ENCODE measurements around the gene SUN1. TPM values are rescaled to one million over a fixed set of nuclear protein-coding genes. Genes with fewer than 3 reads are reported as not detected.
A peak's percentile ranks its signal among the peaks of the same experiment; 100 is the strongest.

SUN1 gene
- total and polyA plus RNA-seq, 9 of the 15 experiments (the other 6 are each of a cell fraction or from before 2014, with no cell fraction given), result 36.8 to 132 (median 62.3) TPM

DNA sequence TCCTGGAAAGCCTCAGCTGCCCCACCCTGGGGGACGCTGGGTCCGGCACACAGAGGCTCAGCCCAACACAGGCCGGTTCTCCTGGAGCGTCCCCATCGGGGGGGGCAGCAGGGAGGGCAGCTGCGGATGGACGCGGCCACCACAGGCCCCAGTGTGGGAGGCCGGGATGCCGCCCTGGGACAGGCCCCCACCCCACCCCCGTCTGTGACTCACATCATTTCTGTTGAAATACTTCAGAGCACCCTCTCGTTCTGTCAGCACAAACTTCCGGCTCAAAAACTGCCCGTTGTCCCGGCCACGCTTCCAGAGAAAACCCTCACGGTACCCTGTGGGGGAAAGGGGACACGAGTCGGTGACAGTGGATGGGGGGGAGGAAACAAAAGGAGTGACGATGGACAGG, 72.6 kb downstream of the SUN1 start (continued):
- TF ChIP-seq, protein P1, sequence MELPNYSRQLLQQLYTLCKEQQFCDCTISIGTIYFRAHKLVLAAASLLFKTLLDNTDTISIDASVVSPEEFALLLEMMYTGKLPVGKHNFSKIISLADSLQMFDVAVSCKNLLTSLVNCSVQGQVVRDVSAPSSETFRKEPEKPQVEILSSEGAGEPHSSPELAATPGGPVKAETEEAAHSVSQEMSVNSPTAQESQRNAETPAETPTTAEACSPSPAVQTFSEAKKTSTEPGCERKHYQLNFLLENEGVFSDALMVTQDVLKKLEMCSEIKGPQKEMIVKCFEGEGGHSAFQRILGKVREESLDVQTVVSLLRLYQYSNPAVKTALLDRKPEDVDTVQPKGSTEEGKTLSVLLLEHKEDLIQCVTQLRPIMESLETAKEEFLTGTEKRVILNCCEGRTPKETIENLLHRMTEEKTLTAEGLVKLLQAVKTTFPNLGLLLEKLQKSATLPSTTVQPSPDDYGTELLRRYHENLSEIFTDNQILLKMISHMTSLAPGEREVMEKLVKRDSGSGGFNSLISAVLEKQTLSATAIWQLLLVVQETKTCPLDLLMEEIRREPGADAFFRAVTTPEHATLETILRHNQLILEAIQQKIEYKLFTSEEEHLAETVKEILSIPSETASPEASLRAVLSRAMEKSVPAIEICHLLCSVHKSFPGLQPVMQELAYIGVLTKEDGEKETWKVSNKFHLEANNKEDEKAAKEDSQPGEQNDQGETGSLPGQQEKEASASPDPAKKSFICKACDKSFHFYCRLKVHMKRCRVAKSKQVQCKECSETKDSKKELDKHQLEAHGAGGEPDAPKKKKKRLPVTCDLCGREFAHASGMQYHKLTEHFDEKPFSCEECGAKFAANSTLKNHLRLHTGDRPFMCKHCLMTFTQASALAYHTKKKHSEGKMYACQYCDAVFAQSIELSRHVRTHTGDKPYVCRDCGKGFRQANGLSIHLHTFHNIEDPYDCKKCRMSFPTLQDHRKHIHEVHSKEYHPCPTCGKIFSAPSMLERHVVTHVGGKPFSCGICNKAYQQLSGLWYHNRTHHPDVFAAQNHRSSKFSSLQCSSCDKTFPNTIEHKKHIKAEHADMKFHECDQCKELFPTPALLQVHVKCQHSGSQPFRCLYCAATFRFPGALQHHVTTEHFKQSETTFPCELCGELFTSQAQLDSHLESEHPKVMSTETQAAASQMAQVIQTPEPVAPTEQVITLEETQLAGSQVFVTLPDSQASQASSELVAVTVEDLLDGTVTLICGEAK (IDR thresholded peaks at IDR 0.05), result peak; percentile 15; the same call in 1 of the 2 replicates
- TF ChIP-seq, protein P1 (CRISPR knock-in tag; IDR thresholded peaks at IDR 0.05), result no peak
- TF ChIP-seq, protein P2, sequence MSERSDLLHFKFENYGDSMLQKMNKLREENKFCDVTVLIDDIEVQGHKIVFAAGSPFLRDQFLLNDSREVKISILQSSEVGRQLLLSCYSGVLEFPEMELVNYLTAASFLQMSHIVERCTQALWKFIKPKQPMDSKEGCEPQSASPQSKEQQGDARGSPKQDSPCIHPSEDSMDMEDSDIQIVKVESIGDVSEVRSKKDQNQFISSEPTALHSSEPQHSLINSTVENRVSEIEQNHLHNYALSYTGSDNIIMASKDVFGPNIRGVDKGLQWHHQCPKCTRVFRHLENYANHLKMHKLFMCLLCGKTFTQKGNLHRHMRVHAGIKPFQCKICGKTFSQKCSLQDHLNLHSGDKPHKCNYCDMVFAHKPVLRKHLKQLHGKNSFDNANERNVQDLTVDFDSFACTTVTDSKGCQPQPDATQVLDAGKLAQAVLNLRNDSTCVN (CRISPR knock-in tag; IDR thresholded peaks at IDR 0.05), result no peak
- TF ChIP-seq, protein P3, sequence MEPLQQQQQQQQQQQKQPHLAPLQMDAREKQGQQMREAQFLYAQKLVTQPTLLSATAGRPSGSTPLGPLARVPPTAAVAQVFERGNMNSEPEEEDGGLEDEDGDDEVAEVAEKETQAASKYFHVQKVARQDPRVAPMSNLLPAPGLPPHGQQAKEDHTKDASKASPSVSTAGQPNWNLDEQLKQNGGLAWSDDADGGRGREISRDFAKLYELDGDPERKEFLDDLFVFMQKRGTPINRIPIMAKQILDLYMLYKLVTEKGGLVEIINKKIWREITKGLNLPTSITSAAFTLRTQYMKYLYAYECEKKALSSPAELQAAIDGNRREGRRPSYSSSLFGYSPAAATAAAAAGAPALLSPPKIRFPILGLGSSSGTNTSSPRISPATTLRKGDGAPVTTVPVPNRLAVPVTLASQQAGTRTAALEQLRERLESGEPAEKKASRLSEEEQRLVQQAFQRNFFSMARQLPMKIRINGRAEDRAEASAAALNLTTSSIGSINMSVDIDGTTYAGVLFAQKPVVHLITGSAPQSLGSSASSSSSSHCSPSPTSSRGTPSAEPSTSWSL (CRISPR knock-in tag; IDR thresholded peaks at IDR 0.05; ENCODE audit: borderline replicate concordance), result no peak
- TF ChIP-seq CEBPB (tag; IDR thresholded peaks at IDR 0.05), result 0 out of 2 replicates have a peak, but pooled peaks have one; percentile 32
- no peak for TF ChIP-seq RBM15 (IDR thresholded peaks at IDR 0.05; ENCODE audit: insufficient read depth, low read length)
- no peak for TF ChIP-seq HDAC2 (IDR thresholded peaks at IDR 0.05)
- TF ChIP-seq ZNF212 (CRISPR knock-in tag; IDR thresholded peaks at IDR 0.05), result no peak
- TF ChIP-seq NCOA1 (IDR thresholded peaks at IDR 0.05; ENCODE audit: low read depth), result no peak
- TF ChIP-seq POLR2G (IDR thresholded peaks at IDR 0.05; ENCODE audit: low read depth, low read length), result peak; percentile 62
- TF ChIP-seq FOXK1 (CRISPR knock-in tag; IDR thresholded peaks at IDR 0.05; ENCODE audit: borderline replicate concordance), result no peak
- peak; percentile 54 for TF ChIP-seq KDM5B (IDR thresholded peaks at IDR 0.05; ENCODE audit: insufficient replicate concordance, low read depth, low read length)
- TF ChIP-seq EGR1 (conservative IDR thresholded peaks at IDR 0.05), result peak; percentile 26; the same call in 1 of the 2 replicates
- TF ChIP-seq STAT5B (CRISPR knock-in tag; IDR thresholded peaks at IDR 0.05), result no peak
- 0 out of 2 replicates have a peak, but pooled peaks have one; percentile 43 for TF ChIP-seq ATF7 (IDR thresholded peaks at IDR 0.05)
- TF ChIP-seq SMAD4 (CRISPR knock-in tag; conservative IDR thresholded peaks at IDR 0.05), result peak; percentile 25; the same call in 1 of the 2 replicates
- no peak for TF ChIP-seq CREM (IDR thresholded peaks at IDR 0.05; ENCODE audit: low read depth)
- peak; percentile 38 for TF ChIP-seq MEIS2 (IDR thresholded peaks at IDR 0.05; ENCODE audit: partially characterized antibody)
- TF ChIP-seq SMARCA5 (IDR thresholded peaks at IDR 0.05), result 0 out of 2 replicates have a peak, but pooled peaks have one; percentile 27
